ENCODE data around the gene DDX10. TPM values are rescaled to one million over a fixed set of nuclear protein-coding genes. Genes with fewer than 3 reads are reported as not detected.

The DDX10 gene
- total and polyA plus RNA-seq, 8 donors: 11.6 to 22.6 (median 17.6) TPM

DNA sequence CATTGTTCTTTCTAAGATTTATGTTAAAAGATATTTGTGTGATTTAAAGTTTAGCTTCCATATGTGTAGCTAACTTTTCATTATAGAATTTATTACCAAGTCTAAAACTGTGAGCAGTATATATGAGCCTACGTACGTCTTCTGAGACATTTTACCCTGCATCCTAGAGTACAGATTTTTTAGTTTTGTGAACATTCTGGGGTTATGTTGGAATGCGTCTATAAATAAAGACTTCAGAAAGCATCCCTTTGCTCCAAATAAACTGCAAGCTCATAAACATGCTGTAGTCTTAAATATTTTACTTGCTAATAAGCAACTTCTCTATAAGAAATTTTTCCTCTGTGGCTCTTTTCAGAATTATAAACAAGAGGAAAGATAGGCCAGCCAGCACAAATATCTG is 236.5 kb downstream of the DDX10 start:
- no peak overlapping the region for H3K4me3 ChIP-seq
- no peak for DNase-seq
- no peak overlapping the region for H3K27ac ChIP-seq
- intact Hi-C loops (cut with DNase I; ENCODE audit: low total_unique reads): no loop called here
- no peaks in the 10 kb centered on the region for H3K27me3 ChIP-seq
- H3K4me1 ChIP-seq: peaks cover 0 to under 1% (median 0%) of the 10 kb centered on the region in 4 donors
- H3K9me3 ChIP-seq: no peaks in the 10 kb centered on the region
- H3K36me3 ChIP-seq: no peaks in the 10 kb centered on the region
- 80 to 93% (median 88%) methylated on average over 3 of the region's 3 CpGs for WGBS, 5 donors
- TF ChIP-seq EP300 (IDR thresholded peaks at IDR 0.05) (no peak), CTCF (IDR thresholded peaks at IDR 0.05) (no peak), POLR2A (IDR thresholded peaks at IDR 0.05) (no peak)

- Histone ChIP-seq H3K9me3 (no peaks in the 10 kb centered on the region), H3K4me3 (no peak overlapping the region), H3K36me3 (no peaks in the 10 kb centered on the region), H3K4me1 (no peaks in the 10 kb centered on the region), H3K27me3 (no peaks in the 10 kb centered on the region), H3K27ac (no peak overlapping the region)
- intact Hi-C loops (cut with DNase I; ENCODE audit: low total_unique reads): no loop called here
- DNase-seq: no peak
- WGBS, 5 donors: 50 to 75% (median 56%) methylated on average over 2 of the region's 2 CpGs
- TF ChIP-seq EP300 (IDR thresholded peaks at IDR 0.05) (no peak), POLR2A (IDR thresholded peaks at IDR 0.05) (no peak), POLR2AphosphoS5 (IDR thresholded peaks at IDR 0.05) (no peak), CTCF (IDR thresholded peaks at IDR 0.05) (no peak)
Observed at GRCh38 chr11:108902027-108902469, 237.2 kb downstream of the DDX10 start.

- intact Hi-C loops (cut with DNase I; ENCODE audit: low total_unique reads): no loop called here
- H3K4me1 ChIP-seq: no peaks in the 10 kb centered on the region
- H3K36me3 ChIP-seq: no peaks in the 10 kb centered on the region
- no peaks in the 10 kb centered on the region for H3K9me3 ChIP-seq
- no peak overlapping the region for H3K4me3 ChIP-seq
- no peak for TF ChIP-seq EP300 (IDR thresholded peaks at IDR 0.05)
- TF ChIP-seq CTCF (IDR thresholded peaks at IDR 0.05): no peak
- no peak for TF ChIP-seq POLR2A (IDR thresholded peaks at IDR 0.05)
- no peak for TF ChIP-seq POLR2AphosphoS5 (IDR thresholded peaks at IDR 0.05)
- no peaks in the 10 kb centered on the region for H3K27me3 ChIP-seq
- H3K27ac ChIP-seq: no peak overlapping the region
- DNase-seq: no peak
- WGBS, 5 donors: 76 to 89% (median 78%) methylated on average over 1 of the region's 1 CpG
Observed at GRCh38 chr11:108904480-108904879, 239.6 kb downstream of the DDX10 start.

DNA sequence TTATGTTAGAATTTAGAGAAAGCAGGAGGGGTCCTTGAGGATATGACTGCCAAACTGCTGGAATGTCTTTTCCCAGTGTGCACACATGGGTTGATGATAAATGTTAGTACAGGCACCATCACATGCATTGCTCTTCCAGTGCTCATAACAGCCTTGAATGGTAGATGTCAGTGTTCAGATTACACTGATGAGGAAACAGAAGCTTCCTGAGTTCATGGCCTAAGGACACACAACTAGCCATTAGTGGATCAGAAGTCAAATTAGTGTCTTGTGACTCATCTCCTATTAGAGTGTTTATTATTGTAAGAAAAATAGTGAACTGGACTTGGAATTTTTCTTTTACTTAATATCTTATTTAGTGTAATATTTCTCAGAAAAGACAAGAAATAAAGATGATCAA is 241.5 kb downstream of the DDX10 start:
- peak in 1 of 3 donors; percentile 15 for TF ChIP-seq POLR2AphosphoS5 (IDR thresholded peaks at IDR 0.05)
- no peak for TF ChIP-seq POLR2A (IDR thresholded peaks at IDR 0.05)
- no peak for TF ChIP-seq CTCF (IDR thresholded peaks at IDR 0.05)
- TF ChIP-seq EP300 (IDR thresholded peaks at IDR 0.05): no peak
- Histone ChIP-seq H3K9me3 (no peaks in the 10 kb centered on the region), H3K27me3 (no peaks in the 10 kb centered on the region), H3K4me3 (no peak overlapping the region), H3K4me1 (no peaks in the 10 kb centered on the region), H3K36me3 (no peaks in the 10 kb centered on the region), H3K27ac (no peak overlapping the region)
- intact Hi-C loops (cut with DNase I; ENCODE audit: low total_unique reads): no loop called here
- DNase-seq: peak in 1 of 2 donors; percentile 25
